Naive thymus-derived CD4-positive, alpha-beta T cell (primary cell): ENCODE data around the gene MYORG. TPM values are rescaled to one million over a fixed set of nuclear protein-coding genes. Genes with fewer than 3 reads are reported as not detected.
"Not testable (repeated sequence)": the region's sequence is repeated elsewhere in the genome, so short reads cannot be mapped to it uniquely, and the experiment has no call there.

Source experiments
- ATAC-seq: fragments of 150-1000 bp; cut with Tn5 transposase; 2 replicates; pipeline ENCODE4 v1.10.0; 2021; ENCODE audit warnings: mild to moderate bottlenecking, moderate library complexity
- CTCF ChIA-PET: fragments of 350-600 bp; sonication (Branson Sonifier 250); formaldehyde crosslinking; loops from one replicate; lab custom pipeline; 2021; ENCODE audit warnings: antibody characterized with exemption; lab: Charles Lee
- POLR2A ChIA-PET: fragments of 350-600 bp; sonication (Branson Sonifier 250); formaldehyde crosslinking; loops from one replicate; lab custom pipeline; 2021; ENCODE audit warnings: antibody characterized with exemption, inconsistent platforms; lab: Charles Lee
- DNase-seq, 9 donors: peaks; one replicate each; pipeline versions ENCODE4 v3.0.0 to v3.0.0-alpha.2; 2020 to 2022; ENCODE audit warnings: mixed read lengths in 1 of 9
- H3K27ac ChIP-seq: one replicate; pipeline ENCODE4 v1.7.0; 2013; ENCODE audit warnings: mild to moderate bottlenecking, low read depth, low read length, moderate library complexity
- H3K27me3 ChIP-seq, 2 donors: one replicate each; pipeline ENCODE4 v1.7.0; 2013; ENCODE audit warnings: low read length in 2 of 2, mild to moderate bottlenecking in 2 of 2, moderate library complexity in 2 of 2; ENCODE audit not compliant: control insufficient read depth in 2 of 2, insufficient read depth in 2 of 2
- H3K36me3 ChIP-seq, 3 experiments: 1 replicate in 2 of 3; 2 replicates in 1 of 3; pipeline ENCODE4 v1.7.0; 2013; ENCODE audit warnings: low read length in 3 of 3, mild to moderate bottlenecking in 3 of 3, moderate library complexity in 1 of 3; ENCODE audit not compliant: insufficient read depth in 3 of 3, control insufficient read depth in 2 of 3
- H3K4me1 ChIP-seq, 2 donors: one replicate each; pipeline ENCODE4 v1.7.0; 2013; ENCODE audit warnings: low read length in 2 of 2, mild to moderate bottlenecking in 2 of 2, moderate library complexity in 1 of 2; ENCODE audit not compliant: control insufficient read depth in 2 of 2, insufficient read depth in 2 of 2
- H3K4me3 ChIP-seq: 2 replicates; pipeline ENCODE4 v1.7.0; 2013; ENCODE audit warnings: mild to moderate bottlenecking, low read length
- H3K9me3 ChIP-seq, 3 experiments: 1 replicate in 2 of 3; 2 replicates in 1 of 3; pipeline ENCODE4 v1.7.0; 2013; ENCODE audit warnings: low read length in 3 of 3; ENCODE audit not compliant: control insufficient read depth in 2 of 3
- H3K27ac Mint-ChIP-seq, 9 donors: one replicate each; pipeline ENCODE4 v1.8.0; 2020 to 2022; ENCODE audit warnings: mixed read lengths in 9 of 9, mild to moderate bottlenecking in 8 of 9, moderate library complexity in 5 of 9, inconsistent platforms in 2 of 9
- H3K27me3 Mint-ChIP-seq, 5 donors: one replicate each; pipeline ENCODE4 v1.8.0; 2021 to 2022; ENCODE audit warnings: mixed read lengths in 5 of 5, mild to moderate bottlenecking in 1 of 5
- H3K36me3 Mint-ChIP-seq, 5 donors: one replicate each; pipeline ENCODE4 v1.8.0; 2020 to 2022; ENCODE audit warnings: mixed read lengths in 5 of 5, mild to moderate bottlenecking in 3 of 5, inconsistent platforms in 1 of 5
- H3K4me1 Mint-ChIP-seq, 7 donors: one replicate each; pipeline ENCODE4 v1.8.0; 2020 to 2022; ENCODE audit warnings: mixed read lengths in 7 of 7, mild to moderate bottlenecking in 3 of 7, inconsistent platforms in 1 of 7
- H3K4me3 Mint-ChIP-seq, 10 donors: one replicate each; pipeline ENCODE4 v1.8.0; 2020 to 2022; ENCODE audit warnings: mild to moderate bottlenecking in 10 of 10, mixed read lengths in 10 of 10, moderate library complexity in 6 of 10, inconsistent platforms in 2 of 10
- H3K9me3 Mint-ChIP-seq, 11 donors: one replicate each; pipeline ENCODE4 v1.8.0; 2020 to 2022; ENCODE audit warnings: mixed read lengths in 11 of 11, mild to moderate bottlenecking in 4 of 11, inconsistent platforms in 1 of 11, moderate library complexity in 1 of 11
- intact Hi-C, 2 donors: fragments of 100-400 bp; cut with micrococcal nuclease; formaldehyde crosslinking; loops; one replicate each; pipeline ENCODE4 v1.15.1; 2023
- polyA plus RNA-seq, 2 donors: library from polyadenylated mRNA; unstranded; fragments of 300-500 nt; fragmentation: Illumina TruSeq; gene quantifications; one replicate each; pipeline ENCODE4 v1.2.3, GENCODE V29; 2021
- total RNA-seq, 6 experiments: library from RNA in 5 of 6; stranded (reverse) in 5 of 6; gene quantifications; 1 replicate in 5 of 6; 2 replicates in 1 of 6; pipeline ENCODE4 v1.2.3 and lab custom pipeline; 2021 to 2026

MYORG gene
- total and polyA plus RNA-seq, 7 experiments from 2014 or later: 0.28 to 1.9 (median 0.78) TPM

DNA sequence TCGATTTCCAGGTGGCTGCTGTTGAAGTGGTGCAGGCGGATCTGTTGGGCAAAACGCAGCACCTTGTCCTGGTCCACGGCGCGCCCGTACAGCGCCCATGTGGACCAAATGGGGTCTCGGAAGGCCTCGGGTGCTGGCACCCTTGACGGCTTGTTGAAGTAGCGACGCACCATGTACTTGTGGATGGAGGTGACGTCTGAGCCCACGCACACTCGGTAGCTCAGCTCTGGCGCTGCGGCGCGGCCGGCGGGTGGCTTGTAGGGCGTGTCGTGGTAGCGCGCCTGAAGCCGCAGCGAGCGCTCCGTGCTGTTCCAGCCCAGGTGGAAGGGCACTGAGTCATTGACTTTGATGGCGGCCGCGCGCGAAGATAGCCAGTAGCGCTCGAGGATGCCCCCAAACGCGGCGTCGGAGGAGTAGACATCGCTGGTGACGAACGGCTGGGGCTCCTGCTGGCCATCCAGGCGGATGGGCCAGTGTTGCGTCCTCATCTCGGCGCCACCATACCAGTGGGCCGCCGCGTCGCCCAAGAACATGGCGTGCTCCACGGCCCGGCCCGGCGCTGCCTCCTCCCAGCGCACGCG is 4.7 kb downstream of the MYORG start:
- peaks cover 0 to under 1% of the 10 kb centered on the region in 2 donors for H3K4me1 ChIP-seq
- H3K36me3 Mint-ChIP-seq: peaks cover 0 to 25% (median 16%) of the 10 kb centered on the region in 5 donors
- no peak overlapping the region for H3K4me3 ChIP-seq
- H3K27ac ChIP-seq: no peak overlapping the region
- H3K27ac Mint-ChIP-seq: no peak overlapping the region
- H3K4me1 Mint-ChIP-seq: peaks cover 3 to 17% (median 13%) of the 10 kb centered on the region in 7 donors
- ATAC-seq (no peak), DNase-seq (no peak)
- H3K27me3 ChIP-seq: no peaks in the 10 kb centered on the region
- intact Hi-C loops: loop anchor here in 1 of 2 donors (10.0 kb wide), 2 partner anchors 1077 to 1443 kb away; partner anchors contain the start of genes HINT2, NFX1 and SPAG8
- H3K9me3 ChIP-seq: no peaks in the 10 kb centered on the region
- no peaks in the 10 kb centered on the region for H3K36me3 ChIP-seq
- POLR2A ChIA-PET: no interaction called here
- peaks cover 0 to 5% (median 0%) of the 10 kb centered on the region in 11 donors for H3K9me3 Mint-ChIP-seq
- CTCF ChIA-PET: no interaction called here
- H3K4me3 Mint-ChIP-seq: no peak overlapping the region
- no peaks in the 10 kb centered on the region for H3K27me3 Mint-ChIP-seq

DNA sequence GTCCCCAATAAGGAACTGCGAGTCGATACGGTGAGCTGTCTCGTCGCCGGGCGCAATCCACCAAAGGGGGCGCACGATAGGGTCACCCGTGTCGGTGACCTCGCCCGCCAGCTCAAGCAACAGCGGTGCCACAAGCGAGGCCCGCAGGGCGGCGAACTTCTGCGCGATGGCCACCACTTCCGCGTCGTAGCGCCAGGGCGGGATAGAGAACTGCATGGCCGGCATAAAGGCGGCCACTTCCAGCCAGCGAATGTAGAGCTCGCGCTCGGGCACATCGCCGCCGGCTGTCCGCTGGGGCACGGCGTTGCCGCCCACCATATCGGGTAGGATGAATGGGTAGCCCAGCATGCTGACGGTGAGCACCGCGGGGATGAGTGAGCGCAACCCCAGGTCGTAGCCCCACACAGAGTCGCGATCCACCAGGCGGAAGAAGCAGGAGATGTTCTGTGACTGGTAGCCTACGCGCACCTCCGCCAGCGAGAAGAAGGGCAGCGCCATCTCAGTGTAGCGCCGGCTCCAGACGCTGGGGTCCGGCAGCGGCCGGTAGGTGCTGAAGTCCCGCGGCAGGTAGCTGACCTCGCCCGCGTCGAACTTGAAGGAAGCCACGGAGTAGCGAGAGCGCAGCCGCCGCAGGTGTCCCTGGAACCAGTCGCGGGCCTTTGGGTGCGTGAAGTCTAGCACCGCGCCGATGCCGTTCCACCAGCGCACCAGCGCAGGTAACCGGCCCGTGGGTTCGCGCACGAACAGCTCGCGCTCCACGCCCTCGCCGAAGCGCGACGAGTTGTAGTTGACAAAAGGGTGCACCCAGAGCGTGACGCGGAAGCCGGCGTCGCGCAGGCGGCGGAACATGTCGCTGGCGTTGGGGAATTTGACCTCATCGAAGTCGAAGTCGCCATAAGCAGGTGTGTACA is 5.5 kb downstream of the MYORG start:
- Mint-ChIP-seq H3K27ac (no peak overlapping the region), H3K4me1 (peaks cover 0 to 12% (median 11%) of the 10 kb centered on the region in 7 donors), H3K27me3 (no peaks in the 10 kb centered on the region), H3K9me3 (peaks cover 0 to 5% (median 0%) of the 10 kb centered on the region in 11 donors), H3K36me3 (peaks cover 0 to 25% (median 21%) of the 10 kb centered on the region in 5 donors), H3K4me3 (peak overlapping the region in 3 of 10 donors; percentile 14 to 59 (median 50))
- Histone ChIP-seq H3K4me3 (no peak overlapping the region), H3K27me3 (no peaks in the 10 kb centered on the region), H3K27ac (no peak overlapping the region), H3K4me1 (no peaks in the 10 kb centered on the region), H3K9me3 (no peaks in the 10 kb centered on the region), H3K36me3 (no peaks in the 10 kb centered on the region)
- peak; percentile 16 for ATAC-seq
- POLR2A ChIA-PET: interaction anchor here (0.8 kb wide), 1 partner anchor 290 kb away, joined by 3 read pairs; no protein-coding TSS in a partner anchor
- CTCF ChIA-PET: no interaction called here
- DNase-seq: no peak
- intact Hi-C loops: loop anchor here in 1 of 2 donors (10.0 kb wide), 2 partner anchors 1076 to 1444 kb away; partner anchors contain the start of genes HINT2, NFX1 and SPAG8

DNA sequence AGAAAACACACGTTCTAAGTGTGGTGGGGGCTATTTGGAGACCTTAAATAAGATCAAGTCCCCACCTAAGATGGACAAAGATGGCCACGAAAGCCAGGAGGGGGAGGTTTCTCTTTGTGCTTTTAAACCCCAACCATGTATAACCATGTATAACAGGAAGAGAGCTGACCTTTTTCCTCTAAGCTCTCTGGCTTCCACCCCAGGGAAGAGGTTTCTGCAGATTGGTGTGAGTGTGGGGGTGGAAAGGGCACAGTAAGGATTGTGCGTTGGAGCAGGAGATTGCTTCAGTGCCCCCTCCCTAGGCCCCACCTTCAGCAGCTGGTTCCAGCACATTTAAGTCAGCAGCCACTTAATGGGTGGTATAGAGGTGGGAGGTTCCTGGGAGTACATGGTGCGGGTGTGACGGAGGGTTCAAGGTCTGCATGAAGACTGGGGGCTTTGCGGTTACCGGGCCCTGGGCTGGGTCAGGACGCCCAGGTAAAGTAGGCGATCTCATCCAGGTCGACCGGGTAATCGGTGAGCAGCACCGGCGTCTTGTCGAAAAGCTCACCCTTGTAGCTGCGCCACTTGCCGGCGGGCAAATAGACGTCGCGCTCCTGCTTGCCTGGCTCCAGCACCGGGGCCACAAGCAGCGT is 6.2 kb downstream of the MYORG start:
- no peaks in the 10 kb centered on the region for H3K4me1 ChIP-seq
- H3K27me3 ChIP-seq: no peaks in the 10 kb centered on the region
- H3K27ac ChIP-seq: no peak overlapping the region
- no peaks in the 10 kb centered on the region for H3K36me3 ChIP-seq
- Mint-ChIP-seq H3K27ac (peak overlapping the region in 1 of 9 donors; percentile 13), H3K4me1 (peaks cover 0 to 6% (median 3%) of the 10 kb centered on the region in 7 donors), H3K36me3 (peaks cover 0 to 25% (median 21%) of the 10 kb centered on the region in 5 donors), H3K27me3 (no peaks in the 10 kb centered on the region), H3K4me3 (peak overlapping the region in 1 of 10 donors; percentile 14), H3K9me3 (peaks cover 0 to 5% (median 0%) of the 10 kb centered on the region in 11 donors)
- CTCF ChIA-PET: no interaction called here
- ATAC-seq (no peak), DNase-seq (no peak)
- no peak overlapping the region for H3K4me3 ChIP-seq
- POLR2A ChIA-PET: interaction anchor here (0.5 to 0.8 kb wide), 2 partner anchors 188 to 291 kb away, joined by 3 read pairs; no protein-coding TSS in a partner anchor
- intact Hi-C loops: loop anchor here in 1 of 2 donors (10.0 kb wide), 2 partner anchors 1076 to 1444 kb away; partner anchors contain the start of genes HINT2, NFX1 and SPAG8
- H3K9me3 ChIP-seq: no peaks in the 10 kb centered on the region

DNA sequence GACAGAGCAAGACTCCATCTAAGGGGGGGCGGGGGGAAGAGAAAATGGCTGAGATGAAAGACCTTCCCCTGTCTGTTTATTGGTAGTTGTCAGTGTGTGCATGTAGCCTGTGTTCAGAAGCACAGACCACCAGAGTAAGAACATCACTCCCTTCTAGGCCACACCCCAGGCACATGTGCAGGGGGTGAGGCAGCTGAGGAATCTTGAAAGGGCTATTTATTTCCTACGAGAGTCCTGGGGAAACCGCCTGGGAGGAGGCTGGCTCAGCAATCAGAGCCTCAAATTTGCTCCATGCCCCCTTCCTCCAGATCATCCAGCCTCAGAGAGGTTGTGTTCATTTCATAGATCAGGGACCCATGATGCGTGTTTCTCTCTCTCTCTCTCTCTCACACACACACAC is 7.1 kb downstream of the MYORG start:
- peaks cover 0 to 5% (median 0%) of the 10 kb centered on the region in 11 donors for H3K9me3 Mint-ChIP-seq
- CTCF ChIA-PET: no interaction called here
- intact Hi-C loops: loop anchor here in 1 of 2 donors (10.0 kb wide), 2 partner anchors 1075 to 1445 kb away; partner anchors contain the start of genes HINT2, NFX1 and SPAG8

GRCh38 chr9:34368796-34369195 is 7.9 kb downstream of the MYORG start:
- H3K27ac Mint-ChIP-seq, DNase-seq, H3K4me3 Mint-ChIP-seq, H3K27me3 ChIP-seq, H3K27ac ChIP-seq, H3K27me3 Mint-ChIP-seq, H3K36me3 ChIP-seq, H3K9me3 ChIP-seq, intact Hi-C loops, H3K4me3 ChIP-seq, POLR2A ChIA-PET, ATAC-seq, H3K9me3 Mint-ChIP-seq: not testable (repeated sequence)
- peaks cover 6 to 15% (median 10%) of the 10 kb centered on the region in 7 donors for H3K4me1 Mint-ChIP-seq
- H3K36me3 Mint-ChIP-seq: peaks cover 0 to 27% (median 20%) of the 10 kb centered on the region in 5 donors
- CTCF ChIA-PET: interaction anchor here (1.5 kb wide), 1 partner anchor 9 kb away, joined by 3 read pairs; no protein-coding TSS in a partner anchor
- peaks cover 0 to 13% of the 10 kb centered on the region in 2 donors for H3K4me1 ChIP-seq

More for the DNA sequence above, 7.1 kb downstream of the MYORG start:
- Mint-ChIP-seq H3K27ac (no peak overlapping the region), H3K4me3 (no peak overlapping the region), H3K36me3 (peaks cover 0 to 25% (median 21%) of the 10 kb centered on the region in 5 donors), H3K4me1 (peaks cover 0 to 6% (median 2%) of the 10 kb centered on the region in 7 donors), H3K27me3 (no peaks in the 10 kb centered on the region)
- ATAC-seq: no peak
- Histone ChIP-seq H3K4me1 (peaks cover 0 to 5% of the 10 kb centered on the region in 2 donors), H3K27ac (no peak overlapping the region), H3K4me3 (no peak overlapping the region), H3K27me3 (no peaks in the 10 kb centered on the region), H3K36me3 (no peaks in the 10 kb centered on the region), H3K9me3 (no peaks in the 10 kb centered on the region)
- POLR2A ChIA-PET: no interaction called here
- no peak for DNase-seq
